Peyer's patch (tissue), 4 donors: Measurements from ENCODE around the gene CD300C.

ENCODE experiments used
- POLR2A ChIP-seq, 2 donors: fragments of 450-650 bp; IDR thresholded peaks; one replicate each; pipeline ENCODE4 v1.5.1; 2017; ENCODE audit warnings: antibody characterized with exemption in 2 of 2, mild to moderate bottlenecking in 2 of 2, moderate library complexity in 2 of 2
- TF ChIP-seq, protein P1 (sequence below), 6 experiments: fragments of 450-650 bp in 4 of 6; fragments of 200-600 bp in 2 of 6; sonication (generic) in 1 of 6; IDR thresholded peaks; one replicate each; pipeline ENCODE4 v1.5.1; 2017 to 2019; ENCODE audit warnings: antibody characterized with exemption in 6 of 6, mild to moderate bottlenecking in 3 of 6, moderate library complexity in 1 of 6

DNA sequence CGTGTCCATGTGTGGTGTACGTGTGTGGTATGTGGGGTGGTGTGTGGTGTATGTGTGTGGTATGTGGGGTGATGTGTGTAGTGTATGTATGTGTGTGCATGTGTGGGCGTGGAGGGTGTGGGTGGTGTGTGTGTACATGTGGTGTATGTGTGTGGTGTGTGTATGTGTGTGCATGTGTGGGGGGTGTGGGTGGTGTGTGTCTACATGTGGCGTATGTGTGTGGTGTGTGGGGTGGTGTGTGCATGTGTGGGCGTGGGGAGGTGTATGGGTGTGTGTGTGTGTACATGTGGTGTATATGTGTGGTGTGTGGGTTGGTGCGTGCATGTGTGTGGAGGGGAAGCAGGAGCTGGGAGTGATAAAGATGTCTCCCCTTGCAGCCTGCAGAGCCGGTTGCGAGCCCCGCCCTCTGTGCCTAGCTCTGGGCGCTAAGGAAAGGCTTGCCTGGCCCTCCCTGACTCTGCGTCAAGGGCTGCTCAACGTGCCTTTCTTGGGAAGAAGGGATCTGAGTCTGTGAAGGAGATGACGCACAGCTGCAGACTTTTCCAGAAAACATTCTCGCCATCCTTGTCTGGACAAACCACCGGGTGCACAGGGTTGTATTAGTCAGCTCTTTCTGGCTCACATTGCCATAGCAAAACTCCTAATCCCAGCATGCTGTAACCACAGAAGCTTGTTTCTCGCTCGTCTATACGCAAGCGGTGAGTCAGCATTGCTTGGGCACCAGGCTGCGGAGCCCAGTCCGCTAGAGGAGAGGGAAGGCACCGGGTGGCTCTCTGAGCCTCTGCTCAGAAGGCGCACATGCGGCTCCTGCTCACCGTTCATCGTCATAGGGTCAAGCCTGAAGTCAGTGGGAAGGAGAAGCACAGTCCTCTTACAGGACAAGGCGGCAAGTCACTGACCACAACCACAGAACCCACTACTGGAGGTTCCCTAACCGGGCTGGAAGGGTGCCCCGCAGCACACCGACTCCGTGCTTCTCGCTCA is 23.4 kb upstream of the CD300C start:
- TF ChIP-seq, protein P1, sequence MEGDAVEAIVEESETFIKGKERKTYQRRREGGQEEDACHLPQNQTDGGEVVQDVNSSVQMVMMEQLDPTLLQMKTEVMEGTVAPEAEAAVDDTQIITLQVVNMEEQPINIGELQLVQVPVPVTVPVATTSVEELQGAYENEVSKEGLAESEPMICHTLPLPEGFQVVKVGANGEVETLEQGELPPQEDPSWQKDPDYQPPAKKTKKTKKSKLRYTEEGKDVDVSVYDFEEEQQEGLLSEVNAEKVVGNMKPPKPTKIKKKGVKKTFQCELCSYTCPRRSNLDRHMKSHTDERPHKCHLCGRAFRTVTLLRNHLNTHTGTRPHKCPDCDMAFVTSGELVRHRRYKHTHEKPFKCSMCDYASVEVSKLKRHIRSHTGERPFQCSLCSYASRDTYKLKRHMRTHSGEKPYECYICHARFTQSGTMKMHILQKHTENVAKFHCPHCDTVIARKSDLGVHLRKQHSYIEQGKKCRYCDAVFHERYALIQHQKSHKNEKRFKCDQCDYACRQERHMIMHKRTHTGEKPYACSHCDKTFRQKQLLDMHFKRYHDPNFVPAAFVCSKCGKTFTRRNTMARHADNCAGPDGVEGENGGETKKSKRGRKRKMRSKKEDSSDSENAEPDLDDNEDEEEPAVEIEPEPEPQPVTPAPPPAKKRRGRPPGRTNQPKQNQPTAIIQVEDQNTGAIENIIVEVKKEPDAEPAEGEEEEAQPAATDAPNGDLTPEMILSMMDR (IDR thresholded peaks at IDR 0.05), result no peak
- TF ChIP-seq POLR2A (IDR thresholded peaks at IDR 0.05), result no peak
